ENCODE measurements around the gene HOXD12.

HOXD12 gene

GRCh38 chr2:176150584-176151441, 51.2 kb downstream of the HOXD12 start:
- no peak for DNase-seq

- peak; percentile 56 for DNase-seq
Observed at GRCh38 chr2:176151442-176152287, 52.1 kb downstream of the HOXD12 start, which contains the start of gene HOXD4. Gene HOXD4 (plus strand): TSS chr2:176151550. CDS start chr2:176151634, 84 bp downstream.
